BE2C (cell line): ENCODE results near the gene DLG2.

Experiments used
- DNase-seq: peaks from one replicate; pipeline ENCODE4 v3.0.0-alpha.2; 2020
- H3K27me3 ChIP-seq: fragments of 250-450 bp; sonication (Bioruptor Pico); 2 replicates; pipeline ENCODE4 v1.5.1; 2020; ENCODE audit warnings: mild to moderate bottlenecking
- H3K36me3 ChIP-seq: fragments of 250-450 bp; sonication (Bioruptor Pico); 2 replicates; pipeline ENCODE4 v1.5.1; 2020; ENCODE audit warnings: mild to moderate bottlenecking
- H3K4me1 ChIP-seq: fragments of 250-450 bp; sonication (Bioruptor Pico); 2 replicates; pipeline ENCODE4 v1.5.1; 2020
- H3K4me3 ChIP-seq: 2 replicates; pipeline ENCODE4 v1.5.1; 2011; ENCODE audit warnings: low read depth, low read length
- H3K9me3 ChIP-seq: fragments of 250-450 bp; sonication (Bioruptor Pico); 2 replicates; pipeline ENCODE4 v1.5.1; 2020
- TF ChIP-seq, protein P1 (sequence below): IDR thresholded peaks from 2 replicates; pipeline ENCODE4 v1.5.1; 2012; ENCODE audit warnings: mild to moderate bottlenecking, low read depth, low read length

Gene DLG2

GRCh38 chr11:83511646-83512045, 2115.5 kb downstream of the DLG2 start:
- Histone ChIP-seq H3K36me3 (no peaks in the 10 kb centered on the region), H3K4me3 (no peak overlapping the region), H3K9me3 (no peaks in the 10 kb centered on the region), H3K27me3 (no peaks in the 10 kb centered on the region), H3K4me1 (no peaks in the 10 kb centered on the region)
- TF ChIP-seq, protein P1, sequence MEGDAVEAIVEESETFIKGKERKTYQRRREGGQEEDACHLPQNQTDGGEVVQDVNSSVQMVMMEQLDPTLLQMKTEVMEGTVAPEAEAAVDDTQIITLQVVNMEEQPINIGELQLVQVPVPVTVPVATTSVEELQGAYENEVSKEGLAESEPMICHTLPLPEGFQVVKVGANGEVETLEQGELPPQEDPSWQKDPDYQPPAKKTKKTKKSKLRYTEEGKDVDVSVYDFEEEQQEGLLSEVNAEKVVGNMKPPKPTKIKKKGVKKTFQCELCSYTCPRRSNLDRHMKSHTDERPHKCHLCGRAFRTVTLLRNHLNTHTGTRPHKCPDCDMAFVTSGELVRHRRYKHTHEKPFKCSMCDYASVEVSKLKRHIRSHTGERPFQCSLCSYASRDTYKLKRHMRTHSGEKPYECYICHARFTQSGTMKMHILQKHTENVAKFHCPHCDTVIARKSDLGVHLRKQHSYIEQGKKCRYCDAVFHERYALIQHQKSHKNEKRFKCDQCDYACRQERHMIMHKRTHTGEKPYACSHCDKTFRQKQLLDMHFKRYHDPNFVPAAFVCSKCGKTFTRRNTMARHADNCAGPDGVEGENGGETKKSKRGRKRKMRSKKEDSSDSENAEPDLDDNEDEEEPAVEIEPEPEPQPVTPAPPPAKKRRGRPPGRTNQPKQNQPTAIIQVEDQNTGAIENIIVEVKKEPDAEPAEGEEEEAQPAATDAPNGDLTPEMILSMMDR = no peak
- no peak for DNase-seq

DNA sequence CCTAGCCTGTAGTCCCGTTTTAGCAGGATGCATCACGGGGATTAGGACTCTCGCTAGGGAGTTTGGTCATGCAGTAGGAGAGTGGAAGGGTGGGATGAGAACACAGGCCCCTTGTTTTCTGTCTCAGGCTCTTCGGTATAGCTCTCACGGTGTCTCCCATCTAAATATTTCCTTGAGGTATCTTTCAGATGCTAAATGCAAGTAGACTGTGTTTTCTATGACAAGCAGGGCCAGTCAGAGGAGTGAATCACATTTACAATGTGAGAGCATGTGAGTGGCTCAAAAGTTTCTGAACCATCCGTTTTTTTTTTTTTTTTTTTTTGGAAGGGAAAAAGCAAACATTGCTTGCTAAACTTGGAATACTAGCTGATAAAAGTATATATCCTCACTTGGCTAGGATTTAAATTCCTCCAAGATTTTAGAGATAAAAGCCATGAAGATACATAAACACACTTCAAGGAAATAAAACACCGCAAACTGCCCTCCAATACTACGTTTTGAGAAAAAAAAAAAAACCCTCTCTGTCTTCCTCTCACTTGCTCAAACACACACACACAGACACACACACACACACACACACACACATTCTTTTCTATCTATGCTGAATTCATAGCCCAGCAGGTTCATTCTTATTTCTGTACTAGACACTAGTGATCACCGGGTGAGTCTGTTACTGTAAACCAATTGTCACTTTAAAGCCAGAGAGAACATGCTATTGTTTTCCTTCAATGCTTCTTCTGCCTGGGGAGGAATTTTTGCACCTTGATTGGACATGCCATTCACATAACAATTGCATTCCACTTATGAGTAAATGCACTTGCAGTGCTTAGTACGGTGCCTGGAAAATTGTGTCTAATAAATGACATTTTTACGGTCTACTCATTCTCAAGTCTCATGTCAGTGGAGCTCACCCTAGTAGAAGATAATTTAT, 2116.3 kb downstream of the DLG2 start:
- Histone ChIP-seq H3K4me1 (no peaks in the 10 kb centered on the region), H3K36me3 (no peaks in the 10 kb centered on the region), H3K27me3 (no peaks in the 10 kb centered on the region), H3K4me3 (no peak overlapping the region), H3K9me3 (no peaks in the 10 kb centered on the region)
- TF ChIP-seq, protein P1 = no peak
- no peak for DNase-seq

DNA sequence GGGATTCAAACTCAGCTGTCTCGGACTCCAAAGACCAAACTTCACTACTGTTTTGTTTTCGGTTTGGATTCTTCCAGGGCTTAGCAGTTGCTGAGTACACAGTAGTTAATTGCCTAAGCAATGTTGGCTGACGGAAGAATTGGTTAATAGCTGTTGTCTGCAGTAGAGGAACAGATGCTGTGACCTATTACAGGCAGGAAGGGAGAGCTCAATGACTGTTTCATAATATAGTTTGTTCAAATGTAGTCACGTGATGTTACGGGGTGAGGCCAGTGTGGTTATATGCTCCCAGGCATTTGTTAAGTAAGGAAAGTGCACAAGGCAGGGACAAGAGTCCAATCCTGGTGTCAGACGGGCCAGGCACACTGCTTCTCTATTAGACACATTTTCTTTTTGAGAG, 2118.3 kb downstream of the DLG2 start:
- no peaks in the 10 kb centered on the region for H3K9me3 ChIP-seq
- H3K4me1 ChIP-seq = no peaks in the 10 kb centered on the region
- no peaks in the 10 kb centered on the region for H3K27me3 ChIP-seq
- H3K4me3 ChIP-seq = no peak overlapping the region
- H3K36me3 ChIP-seq = no peaks in the 10 kb centered on the region
- TF ChIP-seq, protein P1 = no peak
- no peak for DNase-seq

- no peak for DNase-seq
- Histone ChIP-seq H3K9me3 (no peaks in the 10 kb centered on the region), H3K27me3 (no peaks in the 10 kb centered on the region), H3K4me3 (no peak overlapping the region), H3K4me1 (no peaks in the 10 kb centered on the region), H3K36me3 (no peaks in the 10 kb centered on the region)
- TF ChIP-seq, protein P1 = no peak
These were observed 2125.1 kb downstream of the DLG2 start for GRCh38 chr11:83502041-83502440.

GRCh38 chr11:83493917-83494316, 2133.2 kb downstream of the DLG2 start:
- Histone ChIP-seq H3K4me3 (no peak overlapping the region), H3K36me3 (no peaks in the 10 kb centered on the region), H3K27me3 (no peaks in the 10 kb centered on the region), H3K9me3 (no peaks in the 10 kb centered on the region), H3K4me1 (no peaks in the 10 kb centered on the region)
- no peak for DNase-seq
- TF ChIP-seq, protein P1 = no peak

DNA sequence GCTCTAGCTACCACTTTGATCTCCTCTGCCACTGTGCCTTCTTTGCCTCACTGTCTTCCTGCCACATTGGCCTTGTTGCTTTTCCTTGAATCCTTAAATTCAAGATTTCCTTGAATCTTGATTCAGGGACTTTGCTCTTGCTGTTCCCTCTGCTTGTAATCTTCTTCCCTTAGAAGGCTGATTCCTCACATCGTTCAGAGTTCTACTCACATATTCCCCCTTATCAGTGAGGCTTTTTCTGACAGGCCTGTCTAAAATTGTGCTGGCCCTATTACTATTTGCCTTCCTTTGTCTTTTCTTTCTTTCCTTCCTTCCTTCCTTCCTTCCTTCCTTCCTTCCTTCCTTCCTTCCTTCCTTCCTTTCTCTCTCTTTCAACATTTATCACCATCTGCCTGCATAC, 2134.1 kb downstream of the DLG2 start:
- no peaks in the 10 kb centered on the region for H3K27me3 ChIP-seq
- TF ChIP-seq, protein P1 = no peak
- H3K4me3 ChIP-seq = no peak overlapping the region
- H3K4me1 ChIP-seq = no peaks in the 10 kb centered on the region
- H3K9me3 ChIP-seq = no peaks in the 10 kb centered on the region
- H3K36me3 ChIP-seq = no peaks in the 10 kb centered on the region
- DNase-seq = no peak
